ENCODE data around the gene FBXW2.

The FBXW2 gene

DNA sequence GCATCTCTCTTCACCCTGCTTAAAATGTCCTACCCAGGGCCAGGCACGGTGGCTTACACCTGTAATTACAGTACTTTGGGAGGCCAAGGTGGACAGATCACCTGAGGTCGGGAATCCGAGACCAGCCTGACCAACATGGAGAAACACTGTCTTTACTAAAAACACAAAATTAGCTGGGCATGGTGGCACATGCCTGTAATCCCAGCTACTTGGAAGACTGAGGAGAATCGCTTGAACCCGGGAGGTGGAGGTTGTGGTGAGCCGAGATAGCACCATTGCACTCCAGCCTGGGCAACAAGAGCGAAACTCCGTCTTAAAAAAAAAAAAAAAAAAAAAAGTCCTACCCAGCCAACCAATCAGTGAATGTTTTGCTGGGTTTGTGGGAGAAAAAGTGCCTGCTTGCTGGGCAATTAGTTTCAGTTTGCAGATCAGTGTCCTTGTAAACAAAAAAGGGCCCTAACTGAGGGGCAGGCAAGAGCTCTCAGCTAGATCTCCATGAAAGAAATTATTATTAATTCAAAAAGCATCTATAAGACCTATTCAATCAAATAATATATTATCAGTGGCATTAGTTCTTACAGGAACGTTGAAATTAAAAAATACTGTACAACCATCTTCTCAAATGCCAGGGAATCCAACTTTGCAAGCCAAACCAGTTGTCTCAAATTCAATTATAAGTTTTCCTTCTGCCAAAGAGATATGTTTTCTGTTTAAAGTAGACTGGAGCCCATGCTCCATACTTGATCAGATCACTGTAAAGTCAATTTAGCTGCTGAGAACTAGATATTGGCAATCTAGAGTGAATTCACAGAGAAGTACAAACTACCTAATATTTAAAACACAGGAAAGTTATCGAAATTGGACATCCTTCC is 82.9 kb downstream of the FBXW2 start:
- Histone ChIP-seq H3K4me3 (ENCODE audit: insufficient read depth, low read depth, low read length, poor library complexity, severe bottlenecking) (peak overlapping the region; percentile 2), H3K9me3 (ENCODE audit: control insufficient read depth, low read length) (no peaks in the 10 kb centered on the region), H3K4me1 (ENCODE audit: control insufficient read depth, insufficient read depth, low read length, poor library complexity, severe bottlenecking) (peaks cover 23% of the 10 kb centered on the region), H3K36me3 (ENCODE audit: control insufficient read depth, insufficient read depth, low read length) (no peaks in the 10 kb centered on the region), H3K27me3 (replicated peaks; ENCODE audit: control insufficient read depth, insufficient read depth, low read length, poor library complexity, severe bottlenecking) (no peaks in the 10 kb centered on the region), H3K27ac (ENCODE audit: insufficient read depth, low read length, poor library complexity, severe bottlenecking) (peak overlapping the region; percentile 52)
- DNase-seq = peak in 1 of 3 donors; percentile 31

DNA sequence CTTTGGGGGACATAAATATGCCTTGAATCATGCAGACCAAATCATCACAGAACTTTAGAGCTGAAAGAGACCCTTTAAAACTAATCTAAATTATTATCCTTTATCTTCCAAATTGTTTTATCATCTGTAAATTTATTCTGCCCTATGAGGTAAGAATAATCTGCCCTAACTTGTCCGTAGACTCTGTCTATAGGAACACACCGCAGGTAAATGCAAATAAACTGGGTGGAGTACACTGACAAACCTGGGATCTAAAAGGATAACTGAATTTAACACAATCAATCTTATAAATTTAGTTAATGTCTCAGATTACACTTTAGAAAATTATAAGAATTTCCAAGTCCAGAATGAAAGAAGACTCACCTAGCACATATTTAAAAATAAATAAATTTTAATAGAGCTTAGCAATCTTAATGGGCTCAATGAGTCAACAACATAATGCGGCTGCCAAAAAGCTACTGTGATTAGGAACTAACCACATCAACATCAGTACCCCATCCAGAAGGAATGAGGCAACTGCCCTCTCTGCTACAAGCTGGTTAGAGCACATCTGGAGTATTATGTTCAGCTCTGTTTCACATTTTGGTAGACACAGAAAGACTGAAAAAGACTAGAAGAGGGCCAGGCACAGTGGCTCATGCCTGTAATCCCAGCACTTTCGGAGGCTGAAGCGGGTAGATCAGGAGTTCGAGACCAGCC is 84.5 kb downstream of the FBXW2 start:
- no peaks in the 10 kb centered on the region for H3K36me3 ChIP-seq (ENCODE audit: control insufficient read depth, insufficient read depth, low read length)

DNA sequence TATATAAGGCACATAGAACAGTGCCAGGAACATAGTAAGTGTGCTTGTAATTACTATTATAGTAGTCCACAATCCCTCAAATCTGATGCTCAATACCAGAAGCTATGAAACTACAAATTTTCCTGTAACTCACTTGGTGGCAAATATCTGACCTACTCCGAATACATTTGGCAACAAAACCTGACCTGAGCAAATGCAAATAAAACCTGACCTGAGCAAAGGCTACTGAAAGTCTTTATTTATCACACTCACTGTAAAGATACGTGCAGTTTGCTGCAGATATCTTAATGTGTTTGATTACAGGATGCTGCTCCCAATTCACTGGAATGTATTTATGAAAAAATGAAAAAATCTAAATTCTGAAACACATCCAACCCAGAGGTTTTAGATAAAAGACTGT is 86.0 kb downstream of the FBXW2 start:
- Histone ChIP-seq H3K27me3 (replicated peaks; ENCODE audit: control insufficient read depth, insufficient read depth, low read length, poor library complexity, severe bottlenecking) (no peaks in the 10 kb centered on the region), H3K9me3 (ENCODE audit: control insufficient read depth, low read length) (no peaks in the 10 kb centered on the region), H3K27ac (ENCODE audit: insufficient read depth, low read length, poor library complexity, severe bottlenecking) (no peak overlapping the region), H3K4me3 (ENCODE audit: insufficient read depth, low read depth, low read length, poor library complexity, severe bottlenecking) (no peak overlapping the region), H3K36me3 (ENCODE audit: control insufficient read depth, insufficient read depth, low read length) (no peaks in the 10 kb centered on the region), H3K4me1 (ENCODE audit: control insufficient read depth, insufficient read depth, low read length, poor library complexity, severe bottlenecking) (peaks cover 6% of the 10 kb centered on the region)
- no peak for DNase-seq

More for the DNA sequence above, 84.5 kb downstream of the FBXW2 start:
- H3K27ac ChIP-seq (ENCODE audit: insufficient read depth, low read length, poor library complexity, severe bottlenecking) = no peak overlapping the region
- no peaks in the 10 kb centered on the region for H3K27me3 ChIP-seq (replicated peaks; ENCODE audit: control insufficient read depth, insufficient read depth, low read length, poor library complexity, severe bottlenecking)
- H3K4me3 ChIP-seq (ENCODE audit: insufficient read depth, low read depth, low read length, poor library complexity, severe bottlenecking) = no peak overlapping the region
- H3K4me1 ChIP-seq (ENCODE audit: control insufficient read depth, insufficient read depth, low read length, poor library complexity, severe bottlenecking) = peaks cover 18% of the 10 kb centered on the region
- no peak for DNase-seq
- H3K9me3 ChIP-seq (ENCODE audit: control insufficient read depth, low read length) = no peaks in the 10 kb centered on the region

Data from effector memory CD4-positive, alpha-beta T cell (primary cell).